Sigmoid colon (tissue), 7 donors: ENCODE results near the gene LSM11. TPM values are rescaled to one million over a fixed set of nuclear protein-coding genes. Genes with fewer than 3 reads are reported as not detected.

ENCODE experiments used
- DNase-seq: peaks from one replicate; pipeline ENCODE4 v3.0.0-alpha.2; 2019
- H3K27ac ChIP-seq, 4 donors: fragments of 200-600 bp; sonication (generic); one replicate each; pipeline ENCODE4 v1.5.1; 2016 to 2019; ENCODE audit warnings: mild to moderate bottlenecking in 1 of 4
- H3K27me3 ChIP-seq, 3 donors: fragments of 200-600 bp; sonication (generic); one replicate each; pipeline ENCODE4 v1.5.1; 2019; ENCODE audit warnings: mild to moderate bottlenecking in 1 of 3
- H3K36me3 ChIP-seq, 4 donors: fragments of 200-600 bp; sonication (generic); one replicate each; pipeline ENCODE4 v1.5.1; 2016 to 2019
- H3K4me1 ChIP-seq, 4 donors: fragments of 200-600 bp; sonication (generic); one replicate each; pipeline ENCODE4 v1.5.1; 2017 to 2019
- H3K4me3 ChIP-seq, 4 donors: fragments of 200-600 bp; sonication (generic); one replicate each; pipeline ENCODE4 v1.5.1; 2017 to 2019; ENCODE audit warnings: mild to moderate bottlenecking in 2 of 4, moderate library complexity in 1 of 4
- H3K9me3 ChIP-seq, 4 donors: fragments of 200-600 bp in 3 of 4; sonication (generic) in 3 of 4; one replicate each; pipeline versions ENCODE4 v1.5.1 to v1.6.1; 2013 to 2019
- CTCF ChIP-seq, 4 experiments: fragments of 450-650 bp in 3 of 4; fragments of 200-600 bp in 1 of 4; IDR thresholded peaks; one replicate each; pipeline ENCODE4 v1.5.1; 2016 to 2019; ENCODE audit warnings: antibody characterized with exemption in 4 of 4, mild to moderate bottlenecking in 3 of 4, moderate library complexity in 2 of 4
- EP300 ChIP-seq, 4 donors: sonication (generic); formaldehyde crosslinking; IDR thresholded peaks; one replicate each; pipeline ENCODE4 v1.6.1; 2017; ENCODE audit warnings: antibody characterized with exemption in 4 of 4
- POLR2A ChIP-seq, 2 donors: fragments of 450-650 bp; IDR thresholded peaks; one replicate each; pipeline ENCODE4 v1.6.1; 2016; ENCODE audit warnings: antibody characterized with exemption in 2 of 2, mild to moderate bottlenecking in 2 of 2, moderate library complexity in 2 of 2
- POLR2AphosphoS5 ChIP-seq, 4 donors: sonication (generic); formaldehyde crosslinking; IDR thresholded peaks; one replicate each; pipeline ENCODE4 v1.6.1; 2017; ENCODE audit warnings: antibody characterized with exemption in 4 of 4
- WGBS, 2 donors: extraction: QIAGEN DNeasy Blood & Tissue Kit; methylation state at CpG; one replicate each; pipeline ENCODE4 v1.1.7; 2013; 5-methylcytosine and 5-hydroxymethylcytosine counted together
- intact Hi-C: fragments of 100-400 bp; cut with DNase I; formaldehyde crosslinking; loops from one replicate; pipeline ENCODE4 v1.15.1; 2023
- polyA plus RNA-seq, 3 donors: library from polyadenylated mRNA; stranded (reverse); fragments of 200-250 nt; gene quantifications; one replicate each; pipeline ENCODE4 v1.2.3, GENCODE V29; 2013
- total RNA-seq, 4 donors: library from RNA; depleted of rRNA; stranded (reverse); fragments of >200 nt; gene quantifications; one replicate each; pipeline ENCODE4 v1.1.0, GENCODE V29; 2016
- donor health status: healthy with polysubstance abuse.
- donor health status: Bipolar disorder and iron deficiency.
- donor health status: healthy.

The LSM11 gene
- total and polyA plus RNA-seq, 7 donors, result 0.60 to 16.6 (median 12.1) TPM

GRCh38 chr5:157709346-157709745, 34.2 kb upstream of the LSM11 start:
- H3K4me3 ChIP-seq, result no peak overlapping the region
- no peaks in the 10 kb centered on the region for H3K9me3 ChIP-seq
- intact Hi-C loops, result no loop called here
- DNase-seq, result no peak
- no peaks in the 10 kb centered on the region for H3K36me3 ChIP-seq
- H3K27ac ChIP-seq, result no peak overlapping the region
- H3K27me3 ChIP-seq, result no peaks in the 10 kb centered on the region
- peaks cover 0 to 10% (median 0%) of the 10 kb centered on the region in 4 donors for H3K4me1 ChIP-seq
- TF ChIP-seq EP300 (IDR thresholded peaks at IDR 0.05) (no peak), CTCF (IDR thresholded peaks at IDR 0.05) (no peak), POLR2A (IDR thresholded peaks at IDR 0.05) (no peak), POLR2AphosphoS5 (IDR thresholded peaks at IDR 0.05) (no peak)

GRCh38 chr5:157710431-157710830, 33.1 kb upstream of the LSM11 start:
- Histone ChIP-seq H3K4me1 (peaks cover 0 to 10% (median 0%) of the 10 kb centered on the region in 4 donors), H3K27ac (peak overlapping the region in 1 of 4 donors; percentile 16), H3K4me3 (no peak overlapping the region), H3K27me3 (no peaks in the 10 kb centered on the region), H3K36me3 (no peaks in the 10 kb centered on the region), H3K9me3 (no peaks in the 10 kb centered on the region)
- intact Hi-C loops, result loop anchor here (10.0 kb wide), 1 partner anchor 56 kb away; the partner anchor contains the start of gene SOX30
- WGBS, 2 donors, result 74 to 77% methylated on average over 3 of the region's 3 CpGs
- no peak for TF ChIP-seq CTCF (IDR thresholded peaks at IDR 0.05)
- TF ChIP-seq EP300 (IDR thresholded peaks at IDR 0.05), result no peak
- TF ChIP-seq POLR2AphosphoS5 (IDR thresholded peaks at IDR 0.05), result no peak
- TF ChIP-seq POLR2A (IDR thresholded peaks at IDR 0.05), result no peak
- DNase-seq, result no peak

GRCh38 chr5:157710882-157711281, 32.6 kb upstream of the LSM11 start:
- Histone ChIP-seq H3K4me1 (peaks cover 0 to 10% (median 0%) of the 10 kb centered on the region in 4 donors), H3K4me3 (no peak overlapping the region), H3K36me3 (no peaks in the 10 kb centered on the region), H3K9me3 (no peaks in the 10 kb centered on the region), H3K27ac (peak overlapping the region in 1 of 4 donors; percentile 16), H3K27me3 (no peaks in the 10 kb centered on the region)
- WGBS, 2 donors, result 72 to 82% methylated on average over 2 of the region's 2 CpGs
- DNase-seq, result no peak
- no peak for TF ChIP-seq CTCF (IDR thresholded peaks at IDR 0.05)
- no peak for TF ChIP-seq POLR2AphosphoS5 (IDR thresholded peaks at IDR 0.05)
- TF ChIP-seq EP300 (IDR thresholded peaks at IDR 0.05), result no peak
- no peak for TF ChIP-seq POLR2A (IDR thresholded peaks at IDR 0.05)
- intact Hi-C loops, result loop anchor here (10.0 kb wide), 1 partner anchor 56 kb away; the partner anchor contains the start of gene SOX30

GRCh38 chr5:157713830-157714595, 29.5 kb upstream of the LSM11 start:
- no peaks in the 10 kb centered on the region for H3K9me3 ChIP-seq
- H3K27ac ChIP-seq, result no peak overlapping the region
- TF ChIP-seq CTCF (IDR thresholded peaks at IDR 0.05) (no peak), POLR2AphosphoS5 (IDR thresholded peaks at IDR 0.05) (no peak), EP300 (IDR thresholded peaks at IDR 0.05) (no peak), POLR2A (IDR thresholded peaks at IDR 0.05) (no peak)
- intact Hi-C loops, result loop anchor here (10.0 kb wide), 1 partner anchor 59 kb away; the partner anchor contains the start of gene SOX30
- no peak overlapping the region for H3K4me3 ChIP-seq
- H3K36me3 ChIP-seq, result no peaks in the 10 kb centered on the region
- DNase-seq, result no peak
- H3K27me3 ChIP-seq, result no peaks in the 10 kb centered on the region
- peaks cover 0 to 19% (median 11%) of the 10 kb centered on the region in 4 donors for H3K4me1 ChIP-seq
- WGBS, 2 donors, result 91% methylated on average over 4 of the region's 4 CpGs
